ENCODE measurements around the gene FTO. TPM values are rescaled to one million over a fixed set of nuclear protein-coding genes. Genes with fewer than 3 reads are reported as not detected.

FTO gene
- total RNA-seq, 1 experiment from 2014 or later = 55.0 TPM

- H3K27me3 Mint-ChIP-seq (ENCODE audit: insufficient read depth, unreplicated experiment) = no peaks in the 10 kb centered on the region
- TF ChIP-seq CTCF (IDR thresholded peaks at IDR 0.05; ENCODE audit: unreplicated experiment) = no peak
- peak; percentile 38 for DNase-seq (ENCODE audit: unreplicated experiment)
- intact Hi-C loops (cut with micrococcal nuclease) = no loop called here
- POLR2A ChIA-PET = interaction anchor here (0.6 to 6.6 kb wide), 11 partner anchors 10 to 420 kb away, joined by 3 to 64 read pairs (median 5); partner anchors contain the start of genes FTO and RPGRIP1L
- BruUV-seq (replicated peaks) = no TSS peak
- H3K4me1 Mint-ChIP-seq (ENCODE audit: insufficient read depth, unreplicated experiment) = peaks cover 36% of the 10 kb centered on the region
- H3K27ac Mint-ChIP-seq (ENCODE audit: low read depth, unreplicated experiment) = peak overlapping the region; percentile 61
- H3K9me3 Mint-ChIP-seq (ENCODE audit: unreplicated experiment) = peaks cover 7% of the 10 kb centered on the region
- CTCF ChIA-PET = interaction anchor here (0.6 to 1.5 kb wide), 6 partner anchors 8 to 1177 kb away, joined by 3 to 6 read pairs (median 3); no protein-coding TSS in a partner anchor
- H3K36me3 Mint-ChIP-seq (ENCODE audit: insufficient read depth, unreplicated experiment) = no peaks in the 10 kb centered on the region
- H3K4me3 Mint-ChIP-seq (ENCODE audit: unreplicated experiment) = no peak overlapping the region
Observed at GRCh38 chr16:53745753-53746266, 41.9 kb downstream of the FTO start.

- POLR2A ChIA-PET = no interaction called here
- Mint-ChIP-seq H3K9me3 (ENCODE audit: unreplicated experiment) (peaks cover 3% of the 10 kb centered on the region), H3K36me3 (ENCODE audit: insufficient read depth, unreplicated experiment) (no peaks in the 10 kb centered on the region), H3K4me3 (ENCODE audit: unreplicated experiment) (no peak overlapping the region), H3K4me1 (ENCODE audit: insufficient read depth, unreplicated experiment) (peaks cover 22% of the 10 kb centered on the region), H3K27ac (ENCODE audit: low read depth, unreplicated experiment) (no peak overlapping the region), H3K27me3 (ENCODE audit: insufficient read depth, unreplicated experiment) (no peaks in the 10 kb centered on the region)
- intact Hi-C loops (cut with micrococcal nuclease) = no loop called here
- no peak for DNase-seq (ENCODE audit: unreplicated experiment)
- CTCF ChIA-PET = interaction anchor here (0.6 to 4.9 kb wide), 4 partner anchors 8 to 1173 kb away, joined by 3 to 27 read pairs (median 5); no protein-coding TSS in a partner anchor
- TF ChIP-seq CTCF (IDR thresholded peaks at IDR 0.05; ENCODE audit: unreplicated experiment) = no peak
- BruUV-seq (replicated peaks) = no TSS peak
Observed at GRCh38 chr16:53752560-53752959, 48.6 kb downstream of the FTO start.

GRCh38 chr16:53753431-53753830, 49.5 kb downstream of the FTO start:
- DNase-seq (ENCODE audit: unreplicated experiment) = no peak
- TF ChIP-seq CTCF (IDR thresholded peaks at IDR 0.05; ENCODE audit: unreplicated experiment) = no peak
- no peak overlapping the region for H3K27ac Mint-ChIP-seq (ENCODE audit: low read depth, unreplicated experiment)
- H3K4me1 Mint-ChIP-seq (ENCODE audit: insufficient read depth, unreplicated experiment) = peaks cover 26% of the 10 kb centered on the region
- no peak overlapping the region for H3K4me3 Mint-ChIP-seq (ENCODE audit: unreplicated experiment)
- H3K27me3 Mint-ChIP-seq (ENCODE audit: insufficient read depth, unreplicated experiment) = no peaks in the 10 kb centered on the region
- H3K36me3 Mint-ChIP-seq (ENCODE audit: insufficient read depth, unreplicated experiment) = peaks cover 3% of the 10 kb centered on the region
- ChIA-PET CTCF (interaction anchor here (0.6 to 4.9 kb wide), 8 partner anchors 9 to 1172 kb away, joined by 3 to 27 read pairs (median 5); no protein-coding TSS in a partner anchor), POLR2A (interaction anchor here (0.6 to 7.5 kb wide), 5 partner anchors 10 to 1810 kb away, joined by 3 to 64 read pairs (median 4); partner anchors contain the start of genes FTO and RPGRIP1L)
- intact Hi-C loops (cut with micrococcal nuclease) = no loop called here
- H3K9me3 Mint-ChIP-seq (ENCODE audit: unreplicated experiment) = peaks cover under 1% of the 10 kb centered on the region
- no TSS peak for BruUV-seq (replicated peaks)

- ChIA-PET CTCF (interaction anchor here (0.7 to 4.9 kb wide), 5 partner anchors 10 to 30 kb away, joined by 3 to 27 read pairs (median 9); no protein-coding TSS in a partner anchor), POLR2A (interaction anchor here (0.8 to 7.5 kb wide), 6 partner anchors 8 to 196 kb away, joined by 3 to 64 read pairs (median 11); partner anchors contain the start of genes FTO and RPGRIP1L)
- Mint-ChIP-seq H3K4me3 (ENCODE audit: unreplicated experiment) (peak overlapping the region; percentile 16), H3K27ac (ENCODE audit: low read depth, unreplicated experiment) (peak overlapping the region; percentile 64), H3K27me3 (ENCODE audit: insufficient read depth, unreplicated experiment) (no peaks in the 10 kb centered on the region), H3K4me1 (ENCODE audit: insufficient read depth, unreplicated experiment) (peaks cover 26% of the 10 kb centered on the region), H3K9me3 (ENCODE audit: unreplicated experiment) (peaks cover 9% of the 10 kb centered on the region), H3K36me3 (ENCODE audit: insufficient read depth, unreplicated experiment) (peaks cover 8% of the 10 kb centered on the region)
- DNase-seq (ENCODE audit: unreplicated experiment) = peak; percentile 96
- intact Hi-C loops (cut with micrococcal nuclease) = no loop called here
- TF ChIP-seq CTCF (IDR thresholded peaks at IDR 0.05; ENCODE audit: unreplicated experiment) = no peak
- no TSS peak for BruUV-seq (replicated peaks)
Observed at GRCh38 chr16:53755026-53755910, 51.3 kb downstream of the FTO start.

Data from MCF 10A (cell line).